Epidermal melanocyte (primary cell): Measurements from ENCODE around the gene ESRRG.

Experiments used
- DNase-seq: peaks from one replicate; pipeline ENCODE4 v3.0.0; 2011; ENCODE audit warnings: low spot score; ENCODE audit not compliant: insufficient read length

Gene ESRRG

DNA sequence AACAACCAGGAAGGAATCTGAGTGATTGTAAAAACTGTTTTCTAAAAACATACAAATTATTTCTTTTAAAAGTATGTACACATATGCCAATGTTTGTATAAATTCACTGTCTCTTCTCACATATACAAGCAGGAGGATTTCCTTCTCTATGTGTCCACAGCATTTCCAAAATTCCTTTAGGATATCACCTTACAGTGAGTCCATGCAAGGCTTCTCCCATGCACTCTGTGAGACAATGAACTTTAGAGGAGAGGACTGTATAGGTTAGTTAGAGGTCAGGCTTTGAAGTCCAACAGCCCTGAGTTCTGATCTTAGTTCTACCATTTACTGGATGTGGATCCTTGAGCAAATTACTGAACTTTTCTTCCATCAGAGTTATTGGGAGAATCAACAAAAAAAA, 265.9 kb downstream of the ESRRG start:
- DNase-seq = no peak

- no peak for DNase-seq
Measured at GRCh38 chr1:216456682-216457081, 266.5 kb downstream of the ESRRG start.

DNA sequence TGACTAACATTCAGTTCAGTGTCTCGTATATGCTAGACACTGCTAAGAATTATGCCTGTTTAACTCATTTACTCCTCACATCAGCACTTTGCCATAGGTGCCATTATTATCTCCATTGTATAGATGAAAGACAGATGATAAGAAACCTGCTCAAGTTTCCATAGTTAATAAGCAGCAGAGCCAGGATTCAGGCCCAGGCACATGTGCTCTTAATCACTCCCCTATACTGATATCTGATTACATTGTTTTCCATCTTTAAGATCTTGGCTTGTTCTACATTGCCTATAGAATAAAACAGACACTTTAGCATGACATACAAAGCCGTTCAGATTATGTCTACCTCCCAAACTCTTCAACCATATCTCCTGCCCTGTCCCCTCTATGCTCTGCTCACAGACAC, 269.5 kb downstream of the ESRRG start:
- no peak for DNase-seq
